ENCODE results near the gene CRNKL1. TPM values are rescaled to one million over a fixed set of nuclear protein-coding genes. Genes with fewer than 3 reads are reported as not detected.

The CRNKL1 gene
- total RNA-seq, 1 experiment from 2014 or later = 20.4 TPM

DNA sequence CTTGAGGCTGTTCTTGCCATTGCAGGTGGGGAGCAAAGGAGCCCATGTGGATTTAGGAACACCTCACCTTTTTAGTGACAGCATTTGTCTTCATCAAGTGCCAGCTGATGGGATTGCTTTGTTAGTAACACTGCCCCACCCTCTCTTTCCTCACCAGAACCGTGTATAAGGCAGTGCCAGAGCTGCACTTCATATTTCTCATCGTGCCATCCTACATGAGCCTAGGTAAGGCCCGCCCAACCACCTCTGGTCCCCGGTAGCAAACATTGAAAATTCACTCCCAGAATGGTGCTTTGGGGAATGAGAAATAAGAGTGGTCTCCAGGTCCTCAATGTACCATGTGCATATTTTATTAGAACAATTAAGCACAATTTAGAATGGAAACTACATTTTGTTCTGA is 22.8 kb upstream of the CRNKL1 start:
- no peak overlapping the region for H3K4me2 ChIP-seq (ENCODE audit: low read length)
- POLR2A ChIA-PET = no interaction called here
- no peaks in the 10 kb centered on the region for H3K36me3 ChIP-seq (ENCODE audit: control insufficient read depth in 1 of 2, insufficient read depth in 2 of 2, low read length in 2 of 2)
- intact Hi-C loops (cut with micrococcal nuclease) = no loop called here
- CTCF ChIA-PET = no interaction called here
- no peak overlapping the region for H3K9ac ChIP-seq (ENCODE audit: low read length)
- no peak overlapping the region for H3K27ac ChIP-seq (ENCODE audit: low read depth, low read length)
- no peaks in the 10 kb centered on the region for H3K79me2 ChIP-seq (ENCODE audit: insufficient read depth, low read length)
- no TSS peak for BruUV-seq (replicated peaks)
- RAD21 ChIA-PET (ENCODE audit: low non-redundant PET in 1 of 2, low total read pairs in 2 of 2, uncharacterized antibody in 2 of 2, unreplicated experiment in 2 of 2) = no interaction called here
- no peaks in the 10 kb centered on the region for H3K4me1 ChIP-seq (ENCODE audit: control insufficient read depth in 1 of 2, insufficient read depth in 2 of 2, low read length in 2 of 2)
- no peak overlapping the region for H2AFZ ChIP-seq (ENCODE audit: low read depth, low read length, poor library complexity, severe bottlenecking)
- no peaks in the 10 kb centered on the region for H4K20me1 ChIP-seq (ENCODE audit: insufficient read depth)
- DNase-seq (ENCODE audit: low read depth, low spot score) (no peak), ATAC-seq (no peak)
- no peaks in the 10 kb centered on the region for H3K9me3 ChIP-seq (ENCODE audit: control insufficient read depth in 1 of 2, insufficient read depth in 1 of 2, low read depth in 1 of 2, low read length in 2 of 2)
- TF ChIP-seq RAD21 (IDR thresholded peaks at IDR 0.05; ENCODE audit: low read depth) = no peak
- no peak for TF ChIP-seq SIN3A (IDR thresholded peaks at IDR 0.05; ENCODE audit: low read depth)
- no peak for TF ChIP-seq SP1 (IDR thresholded peaks at IDR 0.05; ENCODE audit: low read depth)
- TF ChIP-seq TCF7L2 (IDR thresholded peaks at IDR 0.05; ENCODE audit: borderline replicate concordance, extremely low read depth, insufficient read depth, insufficient read length) = no peak
- no peak for TF ChIP-seq JUND (IDR thresholded peaks at IDR 0.05)
- no peak for TF ChIP-seq YY1 (IDR thresholded peaks at IDR 0.05; ENCODE audit: extremely low read depth, insufficient replicate concordance, low read depth, low read length)
- TF ChIP-seq ELF1 (IDR thresholded peaks at IDR 0.05; ENCODE audit: borderline replicate concordance, low read depth) = no peak
- TF ChIP-seq ATF3 (IDR thresholded peaks at IDR 0.05) = no peak
- TF ChIP-seq ZBTB33 (IDR thresholded peaks at IDR 0.05; ENCODE audit: extremely low read depth, insufficient replicate concordance, low read length) = no peak
- no peak for TF ChIP-seq MAX (IDR thresholded peaks at IDR 0.05)
- TF ChIP-seq CEBPB (IDR thresholded peaks at IDR 0.05; ENCODE audit: low read depth) = no peak
- no peak for TF ChIP-seq EZH2 (IDR thresholded peaks at IDR 0.05)
- no peak for TF ChIP-seq ZNF274 (IDR thresholded peaks at IDR 0.05; ENCODE audit: low read depth, low read length)
- TF ChIP-seq EZH2phosphoT487 (IDR thresholded peaks at IDR 0.05; ENCODE audit: borderline replicate concordance) = no peak
- TF ChIP-seq, protein P1, sequence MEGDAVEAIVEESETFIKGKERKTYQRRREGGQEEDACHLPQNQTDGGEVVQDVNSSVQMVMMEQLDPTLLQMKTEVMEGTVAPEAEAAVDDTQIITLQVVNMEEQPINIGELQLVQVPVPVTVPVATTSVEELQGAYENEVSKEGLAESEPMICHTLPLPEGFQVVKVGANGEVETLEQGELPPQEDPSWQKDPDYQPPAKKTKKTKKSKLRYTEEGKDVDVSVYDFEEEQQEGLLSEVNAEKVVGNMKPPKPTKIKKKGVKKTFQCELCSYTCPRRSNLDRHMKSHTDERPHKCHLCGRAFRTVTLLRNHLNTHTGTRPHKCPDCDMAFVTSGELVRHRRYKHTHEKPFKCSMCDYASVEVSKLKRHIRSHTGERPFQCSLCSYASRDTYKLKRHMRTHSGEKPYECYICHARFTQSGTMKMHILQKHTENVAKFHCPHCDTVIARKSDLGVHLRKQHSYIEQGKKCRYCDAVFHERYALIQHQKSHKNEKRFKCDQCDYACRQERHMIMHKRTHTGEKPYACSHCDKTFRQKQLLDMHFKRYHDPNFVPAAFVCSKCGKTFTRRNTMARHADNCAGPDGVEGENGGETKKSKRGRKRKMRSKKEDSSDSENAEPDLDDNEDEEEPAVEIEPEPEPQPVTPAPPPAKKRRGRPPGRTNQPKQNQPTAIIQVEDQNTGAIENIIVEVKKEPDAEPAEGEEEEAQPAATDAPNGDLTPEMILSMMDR (IDR thresholded peaks at IDR 0.05 in 2 of 3, conservative IDR thresholded peaks at IDR 0.05 in 1 of 3; ENCODE audit: borderline replicate concordance in 1 of 3, insufficient read depth in 1 of 3, low read depth in 2 of 3, low read length in 2 of 3) = no peak
- TF ChIP-seq POLR2A (IDR thresholded peaks at IDR 0.05; ENCODE audit: borderline replicate concordance, extremely low read depth, insufficient read depth, insufficient read length) = no peak
- TF ChIP-seq POLR2AphosphoS5 (IDR thresholded peaks at IDR 0.05; ENCODE audit: low read depth, low read length) = no peak
- H3K4me3 ChIP-seq (replicated peaks in 1 of 2; ENCODE audit: low read depth in 1 of 2, low read length in 2 of 2) = no peak overlapping the region
- no peaks in the 10 kb centered on the region for H3K27me3 ChIP-seq (ENCODE audit: insufficient read depth, low read length)
- H3K9me2 ChIP-seq (ENCODE audit: insufficient read depth) = no peaks in the 10 kb centered on the region
